GM10847 (cell line): ENCODE measurements around the gene ASMT.

ENCODE experiments used
- POLR2A ChIP-seq: IDR thresholded peaks from 2 replicates; pipeline ENCODE4 v1.6.1; 2011; ENCODE audit not compliant: insufficient read length; ENCODE audit errors: extremely low read depth

The ASMT gene

DNA sequence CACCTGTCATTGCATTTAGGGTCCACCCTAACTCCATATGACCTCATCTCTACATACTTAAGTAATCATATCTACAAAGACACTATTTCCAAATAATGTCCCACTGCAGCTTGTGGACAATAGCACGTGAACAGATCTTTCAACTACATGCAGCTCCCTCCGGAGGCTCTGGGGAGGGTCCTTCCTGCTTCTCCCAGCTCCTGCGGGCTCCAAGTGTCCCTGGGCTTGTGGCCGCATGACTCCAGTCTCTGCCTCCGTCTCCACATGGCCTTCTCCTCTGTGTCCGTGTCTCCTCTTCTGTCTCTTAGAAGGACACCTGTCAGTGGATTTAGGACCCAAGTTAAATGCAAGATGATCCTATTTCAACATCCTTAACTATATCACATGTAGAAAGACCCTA lies 52.7 kb downstream of the ASMT start:
- no peak for TF ChIP-seq POLR2A

DNA sequence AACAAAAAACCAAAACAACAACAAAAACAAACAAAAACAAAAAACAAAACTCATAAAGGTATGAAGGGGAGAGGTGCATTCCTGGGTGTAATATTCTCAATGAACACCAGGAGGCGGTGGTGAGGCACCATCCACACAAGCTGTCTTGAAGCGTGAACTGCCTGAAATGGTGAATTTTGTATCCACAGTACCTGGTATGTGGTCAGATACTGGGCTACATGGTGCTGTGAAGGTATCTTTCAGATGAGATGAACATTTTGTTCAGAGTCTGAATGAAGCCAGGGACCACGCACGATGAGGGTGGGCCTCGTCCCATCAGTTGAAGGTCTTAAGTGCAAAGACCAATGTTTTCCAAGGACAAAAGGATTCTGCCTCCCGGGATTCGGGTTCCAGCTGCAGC lies 58.5 kb downstream of the ASMT start:
- TF ChIP-seq POLR2A, result no peak

GRCh38 chrX:1676866-1677265 lies 62.0 kb downstream of the ASMT start:
- no peak for TF ChIP-seq POLR2A

DNA sequence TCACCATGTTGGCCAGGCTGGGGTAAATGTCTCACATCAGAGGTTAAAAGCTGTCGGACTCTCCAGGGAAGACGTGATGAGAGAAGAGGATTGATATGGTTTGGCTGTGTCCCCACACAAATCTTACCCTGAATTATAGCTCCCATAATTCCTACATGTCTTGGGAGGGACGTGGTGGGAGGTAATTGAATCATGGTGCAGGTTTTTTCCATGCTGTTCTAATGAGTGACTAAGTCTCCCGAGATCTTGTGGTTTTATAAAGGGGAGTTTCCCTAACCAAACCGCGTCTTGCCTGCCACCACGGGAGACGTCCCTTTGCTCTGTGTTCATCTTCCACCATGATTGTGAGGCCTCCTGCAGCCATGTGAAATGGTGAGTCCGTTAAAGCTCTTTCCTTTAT lies 64.4 kb downstream of the ASMT start:
- TF ChIP-seq POLR2A, result no peak

DNA sequence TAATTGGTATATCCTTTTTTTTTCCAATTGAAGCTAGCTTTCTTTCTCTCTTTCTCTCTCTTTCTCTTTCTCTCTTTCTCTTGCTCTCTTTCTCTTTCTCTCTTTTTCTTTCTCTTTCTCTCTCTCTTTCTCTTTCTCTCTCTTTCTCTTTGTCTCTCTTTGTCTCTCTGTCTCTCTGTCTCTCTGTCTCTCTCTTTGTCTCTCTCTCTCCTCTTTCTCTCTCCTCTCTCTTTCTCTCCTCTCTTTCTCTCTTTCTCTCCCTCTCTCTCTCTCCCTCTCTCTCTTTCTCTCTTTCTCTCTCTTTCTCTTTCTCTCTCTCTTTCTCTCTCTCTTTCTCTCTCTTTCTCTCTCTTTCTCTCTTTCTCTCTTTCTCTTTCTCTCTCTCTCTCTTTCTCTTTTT lies 66.6 kb downstream of the ASMT start:
- no peak for TF ChIP-seq POLR2A

DNA sequence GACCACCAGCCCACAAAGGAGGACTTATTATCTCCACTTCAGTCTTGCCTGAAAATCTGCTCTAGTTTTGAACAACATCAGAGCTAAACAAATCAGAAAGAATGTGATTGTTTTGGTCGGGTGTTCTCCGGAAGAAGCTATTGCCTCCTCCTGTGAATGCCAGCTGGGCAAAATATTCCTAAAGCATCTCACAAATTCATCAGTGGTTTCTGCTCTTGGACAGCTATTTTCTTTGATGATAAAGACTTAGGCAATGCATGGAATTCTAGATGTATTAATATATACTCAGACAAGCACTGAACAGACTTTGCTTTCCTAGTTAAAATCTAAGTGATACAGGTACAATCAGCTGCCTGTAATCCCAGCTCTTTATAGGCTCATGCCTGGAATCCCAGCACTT lies 71.8 kb downstream of the ASMT start:
- TF ChIP-seq POLR2A, result no peak
